Measurements from ENCODE around the gene CHRNB4.

DNA sequence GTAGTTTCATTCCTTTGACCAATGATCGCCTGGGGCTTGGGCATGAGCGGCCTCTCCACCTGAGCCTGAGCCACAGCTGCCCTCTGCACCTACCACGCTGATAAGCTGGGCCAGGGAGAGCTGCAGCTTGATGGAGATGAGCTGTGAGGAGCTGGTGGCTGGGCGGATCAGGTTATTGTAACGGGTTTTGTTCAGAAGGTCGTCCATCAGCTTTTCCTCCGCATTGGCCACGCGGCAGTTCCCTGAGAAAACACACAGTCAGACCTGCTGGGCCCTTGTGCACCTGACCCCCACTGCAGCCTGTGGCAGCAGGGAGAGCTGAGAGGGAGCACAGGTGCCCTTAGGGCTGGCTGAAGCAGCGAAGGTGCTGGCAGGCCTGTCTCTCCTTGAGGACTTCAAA is 5.7 kb downstream of the CHRNB4 start:
- TF ChIP-seq, protein P1, sequence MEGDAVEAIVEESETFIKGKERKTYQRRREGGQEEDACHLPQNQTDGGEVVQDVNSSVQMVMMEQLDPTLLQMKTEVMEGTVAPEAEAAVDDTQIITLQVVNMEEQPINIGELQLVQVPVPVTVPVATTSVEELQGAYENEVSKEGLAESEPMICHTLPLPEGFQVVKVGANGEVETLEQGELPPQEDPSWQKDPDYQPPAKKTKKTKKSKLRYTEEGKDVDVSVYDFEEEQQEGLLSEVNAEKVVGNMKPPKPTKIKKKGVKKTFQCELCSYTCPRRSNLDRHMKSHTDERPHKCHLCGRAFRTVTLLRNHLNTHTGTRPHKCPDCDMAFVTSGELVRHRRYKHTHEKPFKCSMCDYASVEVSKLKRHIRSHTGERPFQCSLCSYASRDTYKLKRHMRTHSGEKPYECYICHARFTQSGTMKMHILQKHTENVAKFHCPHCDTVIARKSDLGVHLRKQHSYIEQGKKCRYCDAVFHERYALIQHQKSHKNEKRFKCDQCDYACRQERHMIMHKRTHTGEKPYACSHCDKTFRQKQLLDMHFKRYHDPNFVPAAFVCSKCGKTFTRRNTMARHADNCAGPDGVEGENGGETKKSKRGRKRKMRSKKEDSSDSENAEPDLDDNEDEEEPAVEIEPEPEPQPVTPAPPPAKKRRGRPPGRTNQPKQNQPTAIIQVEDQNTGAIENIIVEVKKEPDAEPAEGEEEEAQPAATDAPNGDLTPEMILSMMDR (conservative IDR thresholded peaks at IDR 0.05 in 1 of 2, IDR thresholded peaks at IDR 0.05 in 1 of 2; ENCODE audit: low read depth in 1 of 2, low read length in 2 of 2): no peak
- no peak for TF ChIP-seq EZH2 (IDR thresholded peaks at IDR 0.05; ENCODE audit: low read length, missing control alignments)

All from fibroblast of lung (primary cell).